SH-SY5Y (cell line): ENCODE measurements around the gene IBTK.

Experiments
- GATA2 ChIP-seq: IDR thresholded peaks from 2 replicates; pipeline ENCODE4 v1.6.1; 2011; ENCODE audit warnings: mild to moderate bottlenecking, low read depth, low read length
- GATA3 ChIP-seq: IDR thresholded peaks from 2 replicates; pipeline ENCODE4 v1.6.1; 2011; ENCODE audit warnings: low read depth, mild to moderate bottlenecking, low read length, moderate library complexity

DNA sequence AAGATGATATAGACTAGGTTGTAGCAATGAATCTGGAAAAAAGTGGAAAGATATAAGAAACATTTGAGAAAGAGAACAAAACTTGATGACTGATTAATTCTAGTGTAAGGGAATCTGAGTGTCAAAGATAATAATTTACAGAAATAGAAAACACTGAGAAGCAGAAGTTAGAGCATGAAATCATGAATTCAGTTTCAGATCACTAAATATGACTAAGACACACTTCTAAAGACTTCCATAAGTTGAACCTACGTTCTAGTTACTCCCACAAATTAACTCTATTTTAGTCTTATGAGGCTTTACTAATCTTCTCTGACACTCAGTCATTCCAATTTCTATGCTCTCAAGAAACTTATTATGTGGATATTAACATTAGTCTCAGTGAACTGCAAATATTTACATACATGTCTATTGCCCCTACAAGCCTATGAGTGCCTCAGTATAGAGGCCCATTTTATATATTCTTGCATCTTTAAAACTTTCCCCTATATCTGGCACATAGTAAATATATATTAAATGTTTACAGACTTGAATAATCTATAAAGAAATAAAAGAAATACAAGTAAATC lies 30.4 kb downstream of the IBTK start:
- TF ChIP-seq GATA2 (no peak), GATA3 (no peak)
